ENCODE data around the gene COX5B.
A peak's percentile ranks its signal among the peaks of the same experiment; 100 is the strongest.
"Not testable (repeated sequence)": the region's sequence is repeated elsewhere in the genome, so short reads cannot be mapped to it uniquely, and the experiment has no call there.

Gene COX5B, protein sequence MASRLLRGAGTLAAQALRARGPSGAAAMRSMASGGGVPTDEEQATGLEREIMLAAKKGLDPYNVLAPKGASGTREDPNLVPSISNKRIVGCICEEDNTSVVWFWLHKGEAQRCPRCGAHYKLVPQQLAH

DNA sequence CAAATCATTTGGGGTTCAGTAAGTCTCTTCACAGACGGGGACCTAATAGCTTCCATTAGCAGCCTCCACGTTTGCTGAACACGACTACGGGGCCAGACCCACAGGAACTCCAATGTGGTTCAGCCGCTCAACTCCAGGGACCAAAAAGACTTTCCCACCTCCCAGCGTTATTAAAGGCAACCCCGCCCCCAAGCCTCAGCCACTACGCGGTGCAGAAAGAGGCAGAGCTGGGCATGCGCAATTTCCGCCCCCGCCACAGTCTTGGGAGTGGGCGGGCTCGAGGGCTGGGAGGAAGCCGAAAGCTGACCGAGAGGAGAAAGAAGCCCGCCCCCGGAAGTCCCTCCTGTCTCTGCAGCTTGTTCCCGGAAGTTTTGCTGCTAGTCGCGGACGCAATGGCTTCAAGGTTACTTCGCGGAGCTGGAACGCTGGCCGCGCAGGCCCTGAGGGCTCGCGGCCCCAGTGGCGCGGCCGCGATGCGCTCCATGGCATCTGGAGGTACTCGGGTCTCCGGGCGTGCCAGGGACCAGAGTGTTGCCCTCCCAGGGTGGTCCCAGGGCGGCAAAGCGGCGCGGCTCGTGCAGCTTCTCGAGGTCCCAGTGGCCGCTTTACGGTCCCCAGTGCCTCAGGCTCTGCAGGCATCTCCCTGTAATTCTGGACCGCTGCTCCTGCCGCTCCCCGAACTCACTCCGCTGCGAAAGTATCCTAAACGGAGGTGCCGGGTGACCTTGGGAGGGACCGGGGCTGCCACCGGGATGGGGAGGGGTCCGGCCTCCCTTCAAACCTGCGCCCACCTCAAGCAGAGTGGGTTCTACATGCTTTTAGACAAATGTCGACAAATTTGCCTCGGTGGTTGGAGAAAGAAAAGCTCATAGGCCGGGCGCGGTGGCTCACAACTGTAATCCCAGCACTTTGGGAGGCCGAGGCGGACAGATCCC is at the start of gene COX5B:
Gene COX5B, plus strand, starts transcription at position 368 of the 935 bp plus-strand sequence. Its CDS starts 25 bp downstream, at position 393.
- DNase-seq, result peak; percentile 96 to 99

DNA sequence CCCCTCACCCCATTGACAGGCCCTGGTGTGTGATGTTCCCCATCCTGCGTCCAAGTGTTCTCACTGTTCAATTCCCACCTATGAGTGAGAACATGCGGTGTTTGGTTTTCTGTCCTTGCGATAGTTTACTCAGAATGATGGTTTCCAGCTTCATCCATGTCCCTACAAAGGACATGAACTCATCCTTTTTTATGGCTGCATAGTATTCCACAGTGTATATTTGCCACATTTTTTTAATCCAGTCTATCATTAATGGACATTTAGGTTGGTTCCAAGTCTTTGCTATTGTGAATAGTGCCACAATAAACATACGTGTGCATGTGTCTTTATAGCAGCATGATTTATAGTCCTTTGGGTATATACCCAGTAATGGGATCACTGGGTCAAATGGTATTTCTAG is 49.7 kb upstream of the COX5B start:
- not testable (repeated sequence) for DNase-seq

DNA sequence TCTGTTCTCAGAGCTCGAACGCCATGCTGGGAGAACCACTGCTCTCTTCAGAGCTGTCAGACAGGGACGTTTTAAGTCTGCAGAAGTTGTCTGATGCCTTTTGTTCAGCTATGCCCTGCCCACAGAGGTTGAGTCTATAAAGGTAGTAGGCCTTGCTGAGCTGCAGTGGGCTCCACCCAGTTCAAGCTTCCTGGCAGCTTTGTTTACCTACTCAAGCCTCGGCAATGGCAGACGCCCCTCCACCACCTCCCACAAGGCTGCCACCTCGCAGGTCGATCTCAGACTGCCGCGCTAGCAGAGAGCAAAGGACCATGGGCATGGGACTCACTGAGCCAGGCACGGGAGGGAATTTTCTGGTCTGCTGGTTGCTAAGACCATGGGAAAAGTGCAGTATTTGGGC is 44.3 kb upstream of the COX5B start:
- not testable (repeated sequence) for DNase-seq

DNA sequence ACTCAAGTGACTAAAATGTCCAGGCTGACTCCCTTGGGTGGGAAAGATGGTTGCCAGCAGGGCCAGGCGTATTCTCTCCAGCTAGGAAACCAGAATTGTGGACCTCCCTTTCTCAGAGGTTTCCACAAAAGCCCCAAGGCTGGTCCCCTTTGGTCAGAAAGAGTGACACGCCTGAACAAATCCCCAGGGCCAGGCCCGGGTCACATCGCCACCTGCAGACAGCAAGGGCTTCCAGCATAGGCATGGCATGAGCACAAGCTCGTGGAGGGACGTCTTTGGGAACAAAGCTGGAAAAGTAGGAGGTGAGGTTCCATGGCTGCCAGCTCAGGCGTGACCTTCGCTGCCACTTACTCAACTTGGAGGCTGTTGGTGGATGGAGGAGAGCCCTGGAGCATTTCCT is 40.8 kb upstream of the COX5B start:
- not testable (repeated sequence) for DNase-seq

DNA sequence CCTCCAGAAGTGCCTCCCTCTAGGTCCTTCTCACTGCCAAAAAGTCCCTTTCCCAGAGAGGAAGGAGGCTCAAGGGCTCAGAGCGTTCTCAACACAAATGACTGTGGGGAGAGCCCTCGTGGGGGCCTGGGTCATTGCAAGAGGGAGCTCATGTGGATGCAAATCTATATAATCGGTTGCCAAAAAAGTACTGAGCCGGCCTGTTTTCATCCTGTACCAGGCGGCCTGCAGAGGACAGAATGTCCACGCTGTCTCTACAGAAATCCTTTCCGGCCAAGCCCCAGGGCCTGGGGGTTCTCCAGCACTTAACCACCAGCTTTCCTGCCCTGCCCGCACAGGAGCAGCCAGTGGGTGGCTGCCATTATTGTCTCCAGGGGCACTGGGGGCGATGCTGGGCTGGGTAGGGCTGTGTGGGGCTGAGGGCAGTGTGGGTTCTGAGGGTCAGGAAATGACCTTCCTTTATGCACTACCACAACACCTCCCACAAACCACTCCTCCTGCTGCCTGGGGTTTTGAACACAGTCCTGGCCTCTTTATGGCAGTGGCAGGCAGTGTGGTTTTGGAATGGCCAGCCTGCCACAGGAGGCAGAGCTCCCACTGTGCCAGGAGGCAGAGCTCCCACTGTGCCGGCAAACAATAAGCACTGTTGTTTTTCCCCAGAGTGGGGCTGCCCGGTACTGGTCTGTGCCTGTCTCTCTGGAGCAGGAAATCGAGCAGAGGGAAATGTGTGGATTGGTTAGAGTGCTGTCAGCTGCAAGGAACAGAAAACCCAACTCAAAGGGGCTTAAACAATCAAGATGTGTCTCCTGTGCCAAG is 40.1 kb upstream of the COX5B start:
- DNase-seq, result not testable (repeated sequence)

DNA sequence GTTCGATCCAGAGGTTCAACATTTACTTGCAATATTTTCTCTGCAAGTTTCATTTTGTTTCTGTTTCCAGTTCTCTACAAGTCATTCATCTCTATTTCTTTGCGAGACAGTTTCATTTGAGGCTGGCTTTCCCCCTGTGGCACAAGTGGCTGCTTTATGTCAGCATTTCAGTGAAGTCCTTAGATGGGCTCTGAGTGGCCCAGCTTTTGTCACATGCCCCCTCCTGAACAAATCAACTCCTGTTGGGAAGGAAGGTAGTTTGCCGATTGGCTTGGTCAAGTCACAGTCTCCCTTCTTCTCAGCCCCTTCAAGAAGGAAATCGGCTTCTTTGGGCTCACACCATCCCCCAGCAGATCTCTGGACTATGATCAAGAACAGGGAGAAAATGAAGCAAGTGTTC is 37.1 kb upstream of the COX5B start:
- not testable (repeated sequence) for DNase-seq

DNA sequence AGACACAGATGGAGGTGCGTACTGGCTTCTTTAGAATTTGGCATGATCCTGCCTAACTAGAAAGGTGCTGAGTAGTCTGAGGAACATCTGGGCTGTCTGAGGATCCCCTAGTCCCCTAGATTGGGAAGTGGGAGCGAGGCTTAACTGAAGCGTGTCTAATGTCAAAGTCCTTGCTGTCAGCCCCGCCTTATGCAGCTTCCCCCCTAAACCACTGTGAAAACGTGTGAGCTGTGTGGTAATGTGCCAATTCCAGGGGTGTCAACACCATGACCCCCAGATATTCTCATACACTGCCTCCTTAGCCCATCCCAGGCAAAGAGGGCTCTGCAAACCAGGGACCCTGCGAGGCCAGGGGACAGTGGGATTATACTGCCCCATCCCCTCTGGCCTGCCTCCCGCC is 34.0 kb upstream of the COX5B start:
- DNase-seq, result not testable (repeated sequence)

DNA sequence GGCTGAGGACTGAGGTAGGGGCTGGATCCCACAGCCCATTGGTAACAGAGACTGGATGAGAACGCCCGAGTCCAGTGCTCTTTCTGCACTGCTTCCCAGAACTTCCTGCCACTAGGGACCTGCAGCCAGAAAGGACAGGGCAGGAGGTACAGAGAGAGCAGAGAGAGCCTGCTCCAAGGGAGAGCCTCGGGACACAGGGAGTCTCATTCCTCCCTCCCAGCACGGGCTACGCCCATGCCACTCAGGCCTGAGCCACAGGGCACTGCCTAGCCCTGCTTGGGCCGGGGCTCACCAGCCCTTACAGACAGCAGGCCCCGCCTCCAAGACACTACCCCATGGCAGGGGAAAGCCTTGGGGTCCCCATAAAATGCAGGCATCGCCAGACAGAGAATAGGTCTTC is 30.1 kb upstream of the COX5B start:
- DNase-seq, result not testable (repeated sequence)

DNA sequence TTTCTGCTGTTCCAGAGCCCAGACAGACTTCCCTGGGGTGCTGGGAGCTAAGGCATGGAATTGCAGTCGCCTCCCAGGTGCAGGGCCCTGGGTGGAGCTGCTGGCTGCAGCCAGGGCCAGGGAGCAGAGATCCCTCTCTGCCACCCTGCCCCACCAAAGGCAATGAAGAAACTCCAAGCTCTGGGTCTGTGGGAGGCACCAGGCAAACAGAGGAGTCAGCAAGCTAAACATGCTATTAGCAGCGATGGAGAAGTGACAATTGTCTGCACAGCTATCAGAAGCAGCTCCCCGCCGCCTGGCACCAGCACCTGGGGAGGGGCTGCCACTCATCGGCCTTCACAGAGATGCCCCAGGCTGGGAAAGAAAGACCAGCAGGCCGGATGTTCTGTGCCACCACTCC is 28.0 kb upstream of the COX5B start:
- no peak for DNase-seq

DNA sequence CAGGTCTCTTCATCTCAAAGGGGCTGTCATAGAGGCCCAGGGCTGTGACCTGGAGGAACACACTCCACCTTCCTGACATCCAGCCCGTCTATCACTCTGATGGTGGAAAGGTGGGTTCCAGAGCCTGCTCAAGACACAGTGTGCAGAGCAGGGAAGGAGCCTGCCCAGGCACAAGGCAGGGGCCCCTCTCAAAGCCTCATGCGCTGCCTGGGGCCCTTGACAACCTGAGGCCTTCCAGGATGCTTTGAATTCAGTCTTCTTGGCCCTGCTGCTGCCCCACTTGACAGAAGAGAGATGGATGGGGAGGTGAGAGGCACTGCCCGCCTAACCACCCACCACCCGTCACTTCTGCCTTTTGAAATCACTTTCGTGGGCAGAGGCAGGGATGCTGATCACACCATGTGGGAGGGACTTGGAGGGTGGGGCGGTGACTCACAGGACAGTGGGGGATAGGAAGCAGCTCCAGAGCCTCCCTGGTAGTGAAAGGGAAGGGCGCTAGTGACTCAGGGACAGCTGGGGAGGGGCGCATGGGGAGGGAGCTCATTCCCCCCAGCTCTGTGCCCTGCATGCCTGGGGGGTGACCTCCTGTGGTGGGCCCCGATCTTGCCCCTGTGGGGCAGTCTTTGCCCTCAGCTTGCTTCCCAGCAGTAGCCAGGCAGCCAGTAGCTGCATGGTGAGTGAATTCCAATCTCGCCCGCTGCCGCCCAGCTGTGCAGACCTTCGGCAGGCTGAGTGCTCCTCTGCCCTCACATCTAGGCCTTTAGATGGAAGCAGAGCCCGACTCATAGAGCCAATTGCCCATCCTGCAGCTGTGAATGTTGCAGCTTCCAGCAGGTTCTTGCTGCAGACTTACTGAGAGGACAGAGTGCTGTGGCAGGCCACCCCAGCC is 26.7 kb upstream of the COX5B start:
- not testable (repeated sequence) for DNase-seq

DNA sequence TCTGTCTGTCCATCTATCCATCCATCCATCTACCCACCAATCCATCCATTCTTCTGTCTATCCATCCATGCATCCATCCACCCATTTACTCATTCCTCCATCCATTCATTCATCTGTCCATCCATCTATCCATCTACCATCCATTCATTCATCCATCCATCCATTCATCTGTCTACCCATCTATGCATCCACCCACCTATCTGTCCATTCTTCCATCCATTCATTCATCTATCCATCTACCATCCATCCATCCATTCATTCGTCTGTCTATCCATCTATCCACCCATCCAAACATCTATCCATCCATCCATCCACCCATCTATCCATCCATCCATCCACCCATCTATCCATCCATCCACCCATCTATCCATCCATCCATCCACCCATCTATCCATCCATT is 25.4 kb upstream of the COX5B start:
- DNase-seq, result not testable (repeated sequence)

DNA sequence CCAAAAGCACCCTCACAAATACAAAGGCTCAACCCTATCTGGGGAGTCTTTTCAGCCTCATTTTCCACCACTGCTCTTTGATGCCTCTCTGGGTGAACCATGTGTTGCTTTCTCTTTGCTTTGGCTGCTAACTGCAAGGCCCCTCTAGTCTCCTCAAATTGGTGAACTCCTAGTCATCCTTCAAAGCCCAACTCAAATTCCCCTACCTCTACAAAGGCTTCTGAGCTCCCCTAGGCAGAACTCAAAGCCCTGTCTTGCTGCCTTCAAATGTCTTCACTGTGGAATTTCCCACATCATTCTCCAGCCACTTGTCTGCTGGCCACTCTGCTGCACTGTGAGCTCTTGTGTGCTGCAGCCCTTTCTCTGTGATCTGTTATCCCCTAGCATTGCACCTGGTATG is 22.9 kb upstream of the COX5B start:
- not testable (repeated sequence) for DNase-seq

DNA sequence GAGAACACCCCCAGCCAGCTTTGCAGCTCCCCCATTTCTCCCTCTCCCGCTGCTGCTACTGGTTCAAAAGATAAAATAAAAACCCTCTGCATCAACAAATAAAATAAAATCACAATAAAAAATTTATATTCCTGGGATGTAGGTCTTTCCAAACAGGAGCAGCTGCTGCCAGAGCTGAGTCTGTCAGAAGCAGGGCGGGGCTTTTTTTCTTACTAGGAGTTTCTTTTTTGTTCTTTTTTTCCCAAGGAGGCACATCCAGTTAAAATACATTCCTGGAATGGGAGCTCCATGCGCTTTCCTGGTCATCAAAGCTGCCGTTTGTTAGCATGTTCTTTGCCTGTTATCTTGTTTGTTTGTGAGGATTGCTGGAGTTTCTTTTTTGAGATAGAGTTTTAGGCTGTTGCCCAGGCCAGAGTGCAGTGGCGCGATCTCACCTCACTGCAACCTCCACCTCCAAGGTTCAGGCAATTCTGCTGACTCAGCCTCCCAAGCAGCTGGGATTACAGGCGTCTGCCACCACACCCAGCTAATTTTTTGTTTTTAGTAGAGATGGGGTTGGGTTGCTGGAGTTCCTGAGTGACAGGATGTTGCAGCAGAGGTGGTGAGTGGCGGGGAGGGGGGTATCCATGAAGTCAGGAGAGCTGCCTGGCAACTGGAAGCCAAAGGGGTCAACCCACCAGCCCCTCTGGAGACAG is 20.4 kb upstream of the COX5B start:
- not testable (repeated sequence) for DNase-seq

DNA sequence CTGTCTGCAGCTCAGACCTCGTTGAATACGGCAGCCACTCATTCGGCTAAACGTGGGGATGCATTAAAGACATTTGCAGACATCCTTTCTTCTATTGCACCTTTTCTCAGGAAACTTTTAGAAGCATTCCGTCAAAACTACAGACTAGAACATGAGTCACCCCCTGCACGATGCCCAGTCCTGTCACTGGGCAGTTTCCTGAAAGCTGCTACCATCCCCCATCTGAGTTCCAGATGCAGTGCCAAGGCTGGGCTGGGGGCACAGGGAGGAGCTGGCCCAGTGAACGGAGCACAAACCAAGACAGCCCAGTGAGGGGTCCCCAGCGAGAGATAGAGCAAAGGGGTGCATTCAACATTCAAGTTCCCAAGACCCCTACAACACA is 19.8 kb upstream of the COX5B start:
- not testable (repeated sequence) for DNase-seq

DNA sequence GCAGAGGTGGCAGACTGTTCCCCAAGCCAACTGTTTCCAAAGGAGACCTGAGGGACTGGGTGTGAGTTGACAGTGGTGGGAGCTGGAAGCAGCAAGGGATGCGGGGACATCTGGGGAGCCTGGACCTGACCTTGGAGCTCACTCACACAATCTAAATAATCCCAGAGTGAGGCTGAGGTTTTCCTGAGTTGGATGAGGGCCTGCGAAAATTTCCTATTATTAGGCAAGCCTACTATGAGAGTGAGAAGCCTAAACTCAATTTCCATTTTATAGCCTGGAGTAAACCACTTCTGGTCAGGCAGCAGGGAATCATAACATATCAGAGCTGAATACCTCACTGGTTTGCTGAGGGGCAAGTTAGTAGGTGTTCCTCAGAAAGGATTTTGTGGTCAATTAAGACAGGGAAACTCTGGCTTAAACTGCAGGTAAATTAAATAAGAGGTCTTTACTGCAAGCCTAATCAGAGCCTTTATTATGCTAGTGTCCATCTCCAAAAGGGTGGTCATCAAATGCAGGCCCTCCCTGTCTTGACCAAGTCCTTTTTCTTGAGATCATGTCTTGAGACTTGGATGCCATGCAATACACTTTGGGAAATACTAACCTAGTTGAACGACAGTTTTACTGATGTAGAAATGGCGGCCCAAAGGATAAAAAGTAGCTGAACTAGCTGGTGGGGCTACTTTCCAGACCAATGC is 1.7 kb upstream of the COX5B start:
- no peak for DNase-seq

DNA sequence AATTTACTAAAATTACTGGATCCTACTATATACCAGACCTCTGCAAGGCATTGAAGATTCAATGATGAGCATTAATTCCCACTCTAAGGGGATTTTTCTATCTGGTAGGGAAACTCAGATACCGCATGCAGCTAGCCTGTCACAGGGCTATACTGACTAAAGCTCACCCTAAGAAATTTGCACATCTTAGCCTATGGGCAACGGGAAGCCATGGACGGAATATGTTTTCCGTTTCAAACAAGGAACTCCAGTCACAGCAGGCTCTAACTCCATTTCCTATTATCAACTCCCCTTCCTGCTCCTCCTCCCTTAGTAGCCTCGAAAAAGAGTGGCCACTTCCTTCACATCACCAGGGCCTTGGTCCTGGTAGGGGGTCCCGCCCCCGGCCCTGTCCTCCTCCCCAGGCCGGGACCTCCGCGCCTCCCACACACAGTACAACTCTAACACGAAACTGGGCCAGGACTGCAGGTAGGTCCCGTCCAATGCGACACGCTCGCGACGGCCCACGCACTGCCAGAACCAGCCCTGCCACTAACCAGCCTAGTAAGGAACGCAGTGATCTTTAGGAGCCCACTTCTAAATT is 659 bp upstream of the COX5B start:
- DNase-seq, result no peak

DNA sequence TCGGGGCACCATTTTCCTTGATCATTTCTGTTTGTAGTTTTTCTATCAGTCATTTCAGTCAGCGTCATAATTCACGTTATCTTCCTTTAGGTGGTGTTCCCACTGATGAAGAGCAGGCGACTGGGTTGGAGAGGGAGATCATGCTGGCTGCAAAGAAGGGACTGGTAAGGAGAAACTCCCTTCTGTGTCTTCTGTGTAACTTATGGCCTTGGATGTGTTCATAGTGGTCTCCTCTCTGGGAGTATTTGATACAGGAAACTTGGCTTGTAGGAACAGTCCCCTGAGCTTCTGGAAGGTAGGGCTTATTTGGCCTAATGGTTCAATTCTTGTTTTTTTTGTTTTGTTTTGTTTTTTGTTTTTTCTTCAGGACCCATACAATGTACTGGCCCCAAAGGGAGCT is 1.1 kb downstream of the COX5B start:
- no peak for DNase-seq

DNA sequence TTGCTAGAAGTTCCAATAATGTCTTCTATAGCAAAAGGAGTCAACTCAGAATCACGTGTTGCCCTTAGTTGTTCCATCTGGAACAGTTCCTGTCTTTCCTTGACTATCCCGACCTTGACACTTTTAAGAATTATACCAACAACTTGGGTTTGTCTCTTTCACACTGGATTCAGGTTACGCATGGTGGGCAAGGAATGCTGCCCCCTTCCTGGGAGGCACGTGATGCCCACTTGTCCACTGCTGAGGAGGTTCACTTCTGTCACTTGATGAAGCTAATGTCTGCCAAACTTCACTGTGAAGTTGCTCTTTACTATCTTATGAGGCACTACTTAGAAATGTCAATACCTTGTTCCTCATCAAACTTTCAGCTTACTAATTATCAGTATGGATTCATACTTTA is 5.3 kb downstream of the COX5B start:
- no peak for DNase-seq

DNA sequence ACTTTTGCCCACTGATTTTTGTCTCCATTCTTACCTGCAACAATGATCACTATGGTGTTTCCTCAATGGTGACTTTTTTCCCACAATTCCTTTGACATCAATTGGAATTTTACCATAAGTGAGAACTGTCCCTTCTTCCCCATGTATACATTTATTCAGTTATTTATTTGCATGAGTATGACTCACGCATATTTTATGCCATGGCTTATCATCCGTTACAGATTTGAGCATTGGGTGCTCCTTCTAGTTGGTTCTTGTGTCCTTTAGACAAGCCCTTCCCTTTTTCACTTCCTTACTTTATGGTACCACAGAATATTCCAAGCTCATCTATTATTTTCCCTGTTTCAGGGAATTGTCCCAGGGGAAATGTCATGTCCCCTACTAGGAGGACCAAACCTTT is 7.6 kb downstream of the COX5B start:
- no peak for DNase-seq

DNA sequence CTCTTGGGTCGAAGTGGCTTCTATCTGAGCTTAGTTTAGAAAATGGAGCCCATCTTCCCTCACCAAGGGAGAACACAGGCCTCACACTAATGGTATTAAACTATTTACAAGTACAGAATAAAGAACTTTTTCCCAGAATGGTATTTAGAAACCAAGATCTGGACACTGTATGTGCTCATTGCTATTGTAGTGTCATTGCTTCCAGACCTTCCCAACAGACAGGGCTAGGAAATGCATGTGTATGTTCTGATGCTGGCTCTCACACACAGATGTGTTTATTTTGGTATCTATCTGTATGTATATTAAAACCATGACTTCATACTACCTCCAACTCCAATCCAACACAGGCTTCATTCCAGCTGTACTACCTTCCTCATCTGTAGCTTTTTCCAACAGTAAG is 8.0 kb downstream of the COX5B start:
- DNase-seq, result no peak

DNA sequence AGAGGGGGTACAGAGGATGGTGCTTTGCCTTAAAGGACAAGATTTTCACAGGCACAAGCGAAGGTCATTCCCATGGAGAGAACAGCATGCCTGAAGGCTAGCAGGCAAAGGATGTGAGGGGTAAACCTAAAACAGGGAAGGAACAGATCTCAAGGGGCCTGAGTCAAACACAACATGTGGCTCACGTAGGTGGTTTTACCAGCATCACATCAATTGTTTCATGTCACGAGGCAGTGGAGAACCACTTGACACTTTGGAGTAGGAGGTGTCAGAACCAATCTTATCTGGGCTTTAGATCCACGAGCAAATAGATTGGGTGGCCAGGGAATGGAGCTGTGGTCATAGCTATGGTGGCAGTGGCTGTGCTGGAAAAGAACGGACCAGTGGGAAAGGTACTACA is 8.4 kb downstream of the COX5B start:
- no peak for DNase-seq
